Measurements from ENCODE around the gene GEMIN5. TPM values are rescaled to one million over a fixed set of nuclear protein-coding genes. Genes with fewer than 3 reads are reported as not detected.

The GEMIN5 gene
- total and polyA plus RNA-seq, 8 donors: 10.2 to 24.7 (median 22.7) TPM

GRCh38 chr5:154884424-154884823 is 53.6 kb downstream of the GEMIN5 start:
- no peaks in the 10 kb centered on the region for H3K27me3 ChIP-seq
- no peak for TF ChIP-seq CTCF (IDR thresholded peaks at IDR 0.05)
- H3K4me1 ChIP-seq: no peaks in the 10 kb centered on the region
- H3K27ac ChIP-seq: no peak overlapping the region
- ATAC-seq (no peak), DNase-seq (no peak)
- peaks cover 0 to 53% of the 10 kb centered on the region in 2 donors for H3K36me3 ChIP-seq
- intact Hi-C loops (cut with DNase I): no loop called here
- H3K9me3 ChIP-seq: peaks cover 0 to 38% of the 10 kb centered on the region in 2 donors
- H3K4me3 ChIP-seq: no peak overlapping the region

GRCh38 chr5:154881986-154882385 is 56.0 kb downstream of the GEMIN5 start:
- H3K27ac ChIP-seq: peak overlapping the region in 1 of 2 donors; percentile 63
- DNase-seq (no peak), ATAC-seq (no peak)
- H3K36me3 ChIP-seq: peaks cover 0 to 53% of the 10 kb centered on the region in 2 donors
- no peaks in the 10 kb centered on the region for H3K27me3 ChIP-seq
- intact Hi-C loops (cut with DNase I): no loop called here
- H3K9me3 ChIP-seq: peaks cover 5 to 49% of the 10 kb centered on the region in 2 donors
- no peak overlapping the region for H3K4me3 ChIP-seq
- no peaks in the 10 kb centered on the region for H3K4me1 ChIP-seq
- no peak for TF ChIP-seq CTCF (IDR thresholded peaks at IDR 0.05)

- DNase-seq (no peak), ATAC-seq (no peak)
- H3K27ac ChIP-seq: no peak overlapping the region
- H3K4me3 ChIP-seq: no peak overlapping the region
- intact Hi-C loops (cut with DNase I): no loop called here
- H3K9me3 ChIP-seq: peaks cover 5 to 21% of the 10 kb centered on the region in 2 donors
- H3K27me3 ChIP-seq: no peaks in the 10 kb centered on the region
- no peaks in the 10 kb centered on the region for H3K4me1 ChIP-seq
- TF ChIP-seq CTCF (IDR thresholded peaks at IDR 0.05): no peak
- H3K36me3 ChIP-seq: peaks cover 5 to 59% of the 10 kb centered on the region in 2 donors
Measured at GRCh38 chr5:154878642-154879335, 59.2 kb downstream of the GEMIN5 start.

GRCh38 chr5:154873791-154874331 is 64.2 kb downstream of the GEMIN5 start:
- DNase-seq: no peak
- peak; percentile 34 for ATAC-seq
- Histone ChIP-seq H3K9me3 (peaks cover 3 to 11% of the 10 kb centered on the region in 2 donors), H3K36me3 (peaks cover 5 to 99% of the 10 kb centered on the region in 2 donors), H3K27ac (peak overlapping the region; percentile 35 to 70), H3K4me1 (peaks cover 4% of the 10 kb centered on the region in 2 donors), H3K4me3 (no peak overlapping the region), H3K27me3 (no peaks in the 10 kb centered on the region)
- no peak for TF ChIP-seq CTCF (IDR thresholded peaks at IDR 0.05)
- intact Hi-C loops (cut with DNase I): no loop called here

GRCh38 chr5:154871734-154872133 is 66.3 kb downstream of the GEMIN5 start:
- no peaks in the 10 kb centered on the region for H3K27me3 ChIP-seq
- TF ChIP-seq CTCF (IDR thresholded peaks at IDR 0.05): no peak

More at GRCh38 chr5:154871734-154872133, 66.3 kb downstream of the GEMIN5 start:
- H3K4me1 ChIP-seq: peaks cover 5 to 8% of the 10 kb centered on the region in 2 donors
- H3K27ac ChIP-seq: no peak overlapping the region
- no peak for DNase-seq
- intact Hi-C loops (cut with DNase I): no loop called here
- H3K36me3 ChIP-seq: peaks cover 5 to 96% of the 10 kb centered on the region in 2 donors
- H3K4me3 ChIP-seq: no peak overlapping the region
- H3K9me3 ChIP-seq: no peaks in the 10 kb centered on the region
- no peak for ATAC-seq
